ENCODE results near the gene ADGRB2.

Gene ADGRB2

DNA sequence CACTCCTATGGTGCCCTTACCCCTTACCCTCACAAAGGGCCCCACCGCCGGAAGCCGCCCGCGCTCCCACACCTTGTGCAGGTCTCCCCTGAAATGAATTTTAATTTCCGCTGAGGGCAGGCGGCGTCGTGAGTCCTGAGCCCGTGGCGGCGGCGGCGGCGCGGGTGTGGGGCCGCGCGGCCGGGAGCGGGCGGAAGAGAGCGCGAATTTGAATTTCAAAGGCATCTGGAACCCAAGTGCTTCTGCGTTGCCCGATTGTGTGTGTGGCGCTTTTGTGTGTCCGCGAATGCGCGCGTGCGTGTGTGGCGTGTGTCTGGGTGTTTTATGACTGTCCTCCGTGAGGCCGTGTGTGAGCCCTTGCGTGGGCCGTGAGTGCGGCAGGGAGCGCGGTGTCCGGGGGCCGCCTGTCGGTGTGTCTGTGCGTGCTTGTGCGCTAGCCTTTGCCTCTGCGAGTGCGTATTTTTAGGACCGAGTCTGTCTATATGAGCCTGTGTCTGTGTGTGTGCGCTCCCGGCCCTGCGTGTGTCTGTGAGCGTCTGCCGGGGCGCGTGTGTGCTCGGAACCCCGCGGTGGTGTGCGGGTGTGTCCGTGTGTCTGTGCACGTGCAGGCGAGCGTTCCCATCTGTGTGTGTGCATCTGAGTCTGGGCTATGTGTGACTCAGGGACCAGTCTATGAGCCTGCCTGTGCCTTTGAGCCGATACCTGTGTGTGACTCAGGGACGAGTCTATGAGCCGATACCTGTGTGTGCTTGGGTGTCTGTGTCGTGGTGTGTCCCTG, 7.9 kb upstream of the ADGRB2 start:
- Histone ChIP-seq H3K4me1 (ENCODE audit: insufficient read depth, low read length, poor library complexity, severe bottlenecking) (no peaks in the 10 kb centered on the region), H3K27me3 (ENCODE audit: insufficient read depth, low read length, poor library complexity, severe bottlenecking) (peaks cover 13% of the 10 kb centered on the region), H3F3A (ENCODE audit: low read depth) (no peaks in the 10 kb centered on the region), H3K36me3 (ENCODE audit: insufficient read depth, low read length) (no peaks in the 10 kb centered on the region), H3K9me2 (replicated peaks; ENCODE audit: low read depth, low read length) (no peaks in the 10 kb centered on the region), H3K4me2 (ENCODE audit: low read depth, low read length, poor library complexity, severe bottlenecking) (no peak overlapping the region), H4K20me1 (ENCODE audit: insufficient read depth, low read length, poor library complexity, severe bottlenecking) (no peaks in the 10 kb centered on the region), H3K9ac (ENCODE audit: low read depth, low read length, poor library complexity, severe bottlenecking) (no peak overlapping the region), H3K9me3 (ENCODE audit: insufficient read depth, low read depth, low read length) (no peaks in the 10 kb centered on the region), H3K79me2 (ENCODE audit: insufficient read depth, low read length) (no peaks in the 10 kb centered on the region), H3K4me3 (ENCODE audit: low read length, poor library complexity, severe bottlenecking) (no peak overlapping the region), H2AFZ (ENCODE audit: low read length) (no peak overlapping the region)
- TF ChIP-seq, protein P1, sequence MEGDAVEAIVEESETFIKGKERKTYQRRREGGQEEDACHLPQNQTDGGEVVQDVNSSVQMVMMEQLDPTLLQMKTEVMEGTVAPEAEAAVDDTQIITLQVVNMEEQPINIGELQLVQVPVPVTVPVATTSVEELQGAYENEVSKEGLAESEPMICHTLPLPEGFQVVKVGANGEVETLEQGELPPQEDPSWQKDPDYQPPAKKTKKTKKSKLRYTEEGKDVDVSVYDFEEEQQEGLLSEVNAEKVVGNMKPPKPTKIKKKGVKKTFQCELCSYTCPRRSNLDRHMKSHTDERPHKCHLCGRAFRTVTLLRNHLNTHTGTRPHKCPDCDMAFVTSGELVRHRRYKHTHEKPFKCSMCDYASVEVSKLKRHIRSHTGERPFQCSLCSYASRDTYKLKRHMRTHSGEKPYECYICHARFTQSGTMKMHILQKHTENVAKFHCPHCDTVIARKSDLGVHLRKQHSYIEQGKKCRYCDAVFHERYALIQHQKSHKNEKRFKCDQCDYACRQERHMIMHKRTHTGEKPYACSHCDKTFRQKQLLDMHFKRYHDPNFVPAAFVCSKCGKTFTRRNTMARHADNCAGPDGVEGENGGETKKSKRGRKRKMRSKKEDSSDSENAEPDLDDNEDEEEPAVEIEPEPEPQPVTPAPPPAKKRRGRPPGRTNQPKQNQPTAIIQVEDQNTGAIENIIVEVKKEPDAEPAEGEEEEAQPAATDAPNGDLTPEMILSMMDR (conservative IDR thresholded peaks at IDR 0.05; ENCODE audit: low read length), result no peak
- TF ChIP-seq EZH2phosphoT487 (IDR thresholded peaks at IDR 0.05; ENCODE audit: borderline replicate concordance), result no peak

DNA sequence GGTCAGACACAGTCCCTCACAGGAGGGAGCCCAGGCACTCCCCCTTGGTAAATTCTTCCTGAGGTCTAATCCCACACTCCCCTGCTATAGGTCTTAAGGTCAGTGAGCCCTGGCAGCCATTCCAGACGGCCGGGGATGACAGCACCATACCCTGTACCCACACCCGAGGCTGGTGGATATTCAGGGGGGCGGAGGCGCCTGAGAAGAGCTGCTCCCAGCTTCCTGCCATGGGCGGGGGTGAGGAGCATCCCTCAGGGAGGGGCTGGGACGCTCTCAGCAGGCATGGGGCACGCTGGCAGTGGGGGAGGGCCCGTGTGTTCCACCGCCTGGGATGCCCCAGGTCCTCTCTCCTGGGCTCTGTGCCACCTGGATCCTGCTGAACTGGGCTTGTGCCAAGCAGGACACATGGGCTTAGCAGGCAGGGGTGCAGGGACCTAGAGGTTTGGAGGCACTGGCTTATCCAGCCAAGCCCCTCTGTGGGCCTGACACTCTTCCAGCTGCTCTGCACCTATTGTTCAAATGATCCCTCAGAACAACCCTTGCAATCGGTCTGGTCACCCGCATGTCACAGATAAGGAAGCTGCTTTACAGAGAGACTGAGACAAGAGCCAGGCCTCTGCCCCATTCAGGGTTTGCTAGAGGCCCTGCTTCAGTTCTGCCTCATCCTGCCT, 5.7 kb upstream of the ADGRB2 start:
- no peak overlapping the region for H3K9ac ChIP-seq (ENCODE audit: low read depth, low read length, poor library complexity, severe bottlenecking)
- H3K9me3 ChIP-seq (ENCODE audit: insufficient read depth, low read depth, low read length), result no peaks in the 10 kb centered on the region
- peaks cover 3% of the 10 kb centered on the region for H3K4me1 ChIP-seq (ENCODE audit: insufficient read depth, low read length, poor library complexity, severe bottlenecking)
- H3K79me2 ChIP-seq (ENCODE audit: insufficient read depth, low read length), result no peaks in the 10 kb centered on the region
- H3K36me3 ChIP-seq (ENCODE audit: insufficient read depth, low read length), result no peaks in the 10 kb centered on the region
- peaks cover 13% of the 10 kb centered on the region for H3K27me3 ChIP-seq (ENCODE audit: insufficient read depth, low read length, poor library complexity, severe bottlenecking)
- no peaks in the 10 kb centered on the region for H4K20me1 ChIP-seq (ENCODE audit: insufficient read depth, low read length, poor library complexity, severe bottlenecking)
- no peak overlapping the region for H3K4me3 ChIP-seq (ENCODE audit: low read length, poor library complexity, severe bottlenecking)
- no peaks in the 10 kb centered on the region for H3K9me2 ChIP-seq (replicated peaks; ENCODE audit: low read depth, low read length)
- no peak for TF ChIP-seq EZH2phosphoT487 (IDR thresholded peaks at IDR 0.05; ENCODE audit: borderline replicate concordance)
- TF ChIP-seq, protein P1 (conservative IDR thresholded peaks at IDR 0.05; ENCODE audit: low read length), result no peak
- no peak overlapping the region for H3K4me2 ChIP-seq (ENCODE audit: low read depth, low read length, poor library complexity, severe bottlenecking)
- H2AFZ ChIP-seq (ENCODE audit: low read length), result no peak overlapping the region
- no peaks in the 10 kb centered on the region for H3F3A ChIP-seq (ENCODE audit: low read depth)

DNA sequence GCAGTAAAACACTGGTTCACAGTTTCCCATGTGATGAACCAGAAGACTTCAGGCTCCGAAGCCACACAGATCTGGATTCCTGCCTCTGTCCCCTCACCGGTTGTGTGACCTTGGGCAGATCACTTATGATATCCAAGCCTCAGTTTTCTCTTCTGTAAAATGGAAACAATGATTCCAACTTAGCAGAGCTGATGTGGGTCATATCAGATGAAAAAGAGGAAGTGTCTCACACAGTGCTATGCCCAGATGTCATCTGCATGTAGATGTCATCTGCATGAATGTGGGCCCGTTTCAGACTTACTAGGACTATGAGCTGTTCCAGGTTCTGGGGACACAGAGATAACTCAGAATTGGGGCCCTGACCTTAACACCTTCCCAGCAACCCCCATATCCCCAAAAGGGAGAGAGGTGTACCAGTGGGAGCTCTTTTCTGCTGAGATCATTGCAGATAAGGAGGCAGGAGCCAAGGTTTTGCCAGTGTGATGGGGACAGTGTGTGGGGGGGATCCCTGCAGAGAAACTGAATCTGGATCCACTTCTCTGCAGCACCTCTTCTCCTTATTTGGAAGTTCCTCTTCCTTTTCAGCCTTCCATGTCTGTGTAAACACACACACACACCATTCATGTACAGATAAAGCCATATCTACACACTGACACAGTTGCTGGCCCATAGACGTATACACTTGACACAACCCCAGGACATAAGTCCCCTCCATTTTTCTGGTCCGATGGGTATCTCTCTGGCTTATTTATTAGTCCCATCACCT, 5.0 kb upstream of the ADGRB2 start:
- Histone ChIP-seq H4K20me1 (ENCODE audit: insufficient read depth, low read length, poor library complexity, severe bottlenecking) (no peaks in the 10 kb centered on the region), H3K4me1 (ENCODE audit: insufficient read depth, low read length, poor library complexity, severe bottlenecking) (peaks cover 7% of the 10 kb centered on the region), H2AFZ (ENCODE audit: low read length) (no peak overlapping the region), H3K27me3 (ENCODE audit: insufficient read depth, low read length, poor library complexity, severe bottlenecking) (peaks cover 13% of the 10 kb centered on the region), H3K9me2 (replicated peaks; ENCODE audit: low read depth, low read length) (no peaks in the 10 kb centered on the region), H3K9me3 (ENCODE audit: insufficient read depth, low read depth, low read length) (no peaks in the 10 kb centered on the region), H3F3A (ENCODE audit: low read depth) (no peaks in the 10 kb centered on the region), H3K4me3 (ENCODE audit: low read length, poor library complexity, severe bottlenecking) (no peak overlapping the region), H3K4me2 (ENCODE audit: low read depth, low read length, poor library complexity, severe bottlenecking) (no peak overlapping the region), H3K9ac (ENCODE audit: low read depth, low read length, poor library complexity, severe bottlenecking) (no peak overlapping the region), H3K79me2 (ENCODE audit: insufficient read depth, low read length) (no peaks in the 10 kb centered on the region), H3K36me3 (ENCODE audit: insufficient read depth, low read length) (no peaks in the 10 kb centered on the region)
- TF ChIP-seq, protein P1 (conservative IDR thresholded peaks at IDR 0.05; ENCODE audit: low read length), result no peak
- no peak for TF ChIP-seq EZH2phosphoT487 (IDR thresholded peaks at IDR 0.05; ENCODE audit: borderline replicate concordance)

Data from Loucy (cell line).